ENCODE measurements around the gene MED12L.

GRCh38 chr3:151377768-151378385, 292.4 kb downstream of the MED12L start:
- TF ChIP-seq EZH2 (IDR thresholded peaks at IDR 0.05): no peak
- TF ChIP-seq POLR2AphosphoS5 (IDR thresholded peaks at IDR 0.05; ENCODE audit: borderline replicate concordance, low read depth, low read length): no peak

All from SK-N-MC (cell line).